Endothelial cell of umbilical vein (primary cell): ENCODE data around the gene ADAMTSL2. TPM values are rescaled to one million over a fixed set of nuclear protein-coding genes. Genes with fewer than 3 reads are reported as not detected.

Source experiments
- BruUV-seq: library from RNA; stranded (reverse); fragments of 400-500 nt; replicated peaks from 2 replicates; lab custom pipeline; 2021; lab: Mats Ljungman, UMichigan
- CTCF ChIA-PET: fragments of 300-600, 350-600 bp; sonication (Branson Sonifier 250); formaldehyde crosslinking; loops from one replicate; lab custom pipeline; 2021; ENCODE audit warnings: antibody characterized with exemption, inconsistent platforms; lab: Charles Lee
- POLR2A ChIA-PET: fragments of 300-600, 350-600 bp; sonication (Branson Sonifier 250); formaldehyde crosslinking; loops from one replicate; lab custom pipeline; 2021; ENCODE audit warnings: antibody characterized with exemption, inconsistent platforms; lab: Charles Lee
- DNase-seq: peaks from one replicate; pipeline ENCODE4 v3.0.0-alpha.2; 2011; ENCODE audit warnings: low read depth, low spot score
- FAIRE-seq: peaks from 2 replicates; lab custom pipeline; 2011; peaks lifted over from hg19 to GRCh38; lab: Jason Lieb, UNC
- H2AFZ ChIP-seq: 2 replicates; pipeline ENCODE4 v1.6.0; 2012; ENCODE audit warnings: low read depth, low read length, control low read depth, inconsistent platforms
- H3K27ac ChIP-seq: 2 replicates; pipeline ENCODE4 v1.5.1; 2011; ENCODE audit warnings: low read depth, mild to moderate bottlenecking, control low read depth, low read length, moderate library complexity; ENCODE audit not compliant: insufficient read depth
- H3K27me3 ChIP-seq, 2 experiments: 2 replicates each; pipeline versions ENCODE4 v1.6.0 to v1.6.1; 2011; ENCODE audit warnings: low read length in 2 of 2, mixed read lengths in 1 of 2; ENCODE audit not compliant: control insufficient read depth in 2 of 2, insufficient read depth in 2 of 2
- H3K36me3 ChIP-seq, 2 experiments: 2 replicates in 1 of 2; 3 replicates in 1 of 2; pipeline ENCODE4 v1.5.1; 2011; ENCODE audit warnings: low read length in 2 of 2, mild to moderate bottlenecking in 1 of 2, moderate library complexity in 1 of 2; ENCODE audit not compliant: control insufficient read depth in 2 of 2, insufficient read depth in 2 of 2; ENCODE audit errors: extremely low read depth in 1 of 2
- H3K4me1 ChIP-seq: 3 replicates; pipeline ENCODE4 v1.5.1; 2011; ENCODE audit warnings: mild to moderate bottlenecking, low read length; ENCODE audit not compliant: control insufficient read depth, insufficient read depth; ENCODE audit errors: extremely low read depth
- H3K4me2 ChIP-seq: 2 replicates; pipeline ENCODE4 v1.6.1; 2011; ENCODE audit warnings: low read length, control low read depth, mixed read lengths; ENCODE audit not compliant: insufficient read depth
- H3K4me3 ChIP-seq, 3 experiments: fragments of 200-600 bp in 1 of 3; sonication (generic), shearing (Covaris generic) in 1 of 3; replicated peaks in 1 of 3; 2 replicates each; pipeline ENCODE4 v1.5.1; 2011 to 2016; ENCODE audit warnings: control low read depth in 3 of 3, low read length in 3 of 3, mild to moderate bottlenecking in 2 of 3, inconsistent platforms in 1 of 3, low read depth in 1 of 3, moderate library complexity in 1 of 3; ENCODE audit not compliant: insufficient read depth in 1 of 3
- H3K79me2 ChIP-seq: 2 replicates; pipeline ENCODE4 v1.6.0; 2012; ENCODE audit warnings: low read length, inconsistent platforms; ENCODE audit not compliant: control insufficient read depth, insufficient read depth
- H3K9ac ChIP-seq: replicated peaks from 2 replicates; pipeline ENCODE3; 2011; ENCODE audit warnings: low read length, control low read depth; ENCODE audit not compliant: insufficient read depth; ENCODE audit errors: extremely low read depth
- H3K9me1 ChIP-seq: replicated peaks from 3 replicates; pipeline ENCODE4 v1.6.0; 2011; ENCODE audit warnings: mild to moderate bottlenecking, low read length; ENCODE audit not compliant: control insufficient read depth, insufficient read depth; ENCODE audit errors: extremely low read depth
- H3K9me3 ChIP-seq: replicated peaks from 2 replicates; pipeline ENCODE4 v1.5.1; 2012; ENCODE audit warnings: low read length, inconsistent platforms; ENCODE audit not compliant: control insufficient read depth, insufficient read depth
- H4K20me1 ChIP-seq: replicated peaks from 2 replicates; pipeline ENCODE3; 2011; ENCODE audit warnings: mild to moderate bottlenecking, low read length; ENCODE audit not compliant: control insufficient read depth, insufficient read depth; ENCODE audit errors: extremely low read depth
- EZH2 ChIP-seq: IDR thresholded peaks from 2 replicates; pipeline ENCODE4 v1.6.1; 2012; ENCODE audit warnings: borderline replicate concordance, low read depth, mild to moderate bottlenecking, moderate library complexity, low read length, inconsistent platforms; ENCODE audit not compliant: severe bottlenecking
- FOS ChIP-seq: IDR thresholded peaks from 2 replicates; pipeline ENCODE4 v1.6.1; 2011; ENCODE audit warnings: mild to moderate bottlenecking, low read length, moderate library complexity, borderline replicate concordance; ENCODE audit not compliant: insufficient read depth
- GATA2 ChIP-seq: IDR thresholded peaks from 2 replicates; pipeline ENCODE4 v1.7.0; 2011; ENCODE audit warnings: low read depth, mild to moderate bottlenecking, moderate library complexity, mixed read lengths, low read length; ENCODE audit not compliant: insufficient read length, insufficient read depth
- JUN ChIP-seq: IDR thresholded peaks from 2 replicates; pipeline ENCODE4 v1.6.1; 2011; ENCODE audit warnings: borderline replicate concordance, low read depth; ENCODE audit not compliant: insufficient read length, insufficient read depth
- MYC ChIP-seq: IDR thresholded peaks from one replicate; pipeline ENCODE4 v1.6.1; 2011; ENCODE audit warnings: mild to moderate bottlenecking, low read depth, low read length
- POLR2A ChIP-seq: IDR thresholded peaks from 2 replicates; pipeline ENCODE4 v1.6.1; 2012; ENCODE audit warnings: low read depth, mild to moderate bottlenecking, control low read depth, low read length
- POLR2AphosphoS5 ChIP-seq: IDR thresholded peaks from 2 replicates; pipeline ENCODE4 v1.6.1; 2012; ENCODE audit warnings: low read depth, mild to moderate bottlenecking, control low read depth, low read length, moderate library complexity; ENCODE audit not compliant: insufficient read depth
- dilution Hi-C: fragments of 300-500 bp; cut with MboI; formaldehyde crosslinking; loops from one replicate; pipeline ENCODE4 v1.15.0; 2019; ENCODE audit warnings: low sequenced_read_pairs; ENCODE audit not compliant: extremely low pct_ligation_motif_present
- intact Hi-C: fragments of 100-400 bp; cut with micrococcal nuclease; formaldehyde crosslinking; loops from one replicate; pipeline ENCODE4 v1.10.0; 2022
- polyA plus RNA-seq, 4 experiments: library from polyadenylated mRNA; depleted of rRNA in 3 of 4; stranded (reverse) in 3 of 4; unstranded in 1 of 4; fragments of >200 nt; gene quantifications; 2 replicates each; pipeline versions ENCODE4 v1.2.1 to v1.2.3, GENCODE V29; 2011 to 2012; ENCODE audit warnings: missing spikeins in 1 of 4
- total RNA-seq: library from RNA; stranded (reverse); gene quantifications from 2 replicates; pipeline ENCODE4 v1.2.3, GENCODE V29; 2021
- TF ChIP-seq, protein P1 (sequence below): IDR thresholded peaks from 2 replicates; pipeline ENCODE4 v1.6.1; 2011; ENCODE audit not compliant: insufficient read depth, insufficient read length
- TF ChIP-seq, protein P2 (sequence below), 2 donors: IDR thresholded peaks; 1 replicate in 1 of 2; 2 replicates in 1 of 2; pipeline ENCODE4 v1.5.1; 2011; ENCODE audit warnings: low read length in 2 of 2, mild to moderate bottlenecking in 2 of 2, moderate library complexity in 2 of 2, control low read depth in 1 of 2, inconsistent platforms in 1 of 2, low read depth in 1 of 2; ENCODE audit not compliant: insufficient read depth in 1 of 2; ENCODE audit errors: extremely low read depth in 1 of 2

Gene ADAMTSL2
- total and polyA plus RNA-seq, 2 donors (not counting 3 experiments of a cell fraction or from before 2014, with no cell fraction given) = not detected

DNA sequence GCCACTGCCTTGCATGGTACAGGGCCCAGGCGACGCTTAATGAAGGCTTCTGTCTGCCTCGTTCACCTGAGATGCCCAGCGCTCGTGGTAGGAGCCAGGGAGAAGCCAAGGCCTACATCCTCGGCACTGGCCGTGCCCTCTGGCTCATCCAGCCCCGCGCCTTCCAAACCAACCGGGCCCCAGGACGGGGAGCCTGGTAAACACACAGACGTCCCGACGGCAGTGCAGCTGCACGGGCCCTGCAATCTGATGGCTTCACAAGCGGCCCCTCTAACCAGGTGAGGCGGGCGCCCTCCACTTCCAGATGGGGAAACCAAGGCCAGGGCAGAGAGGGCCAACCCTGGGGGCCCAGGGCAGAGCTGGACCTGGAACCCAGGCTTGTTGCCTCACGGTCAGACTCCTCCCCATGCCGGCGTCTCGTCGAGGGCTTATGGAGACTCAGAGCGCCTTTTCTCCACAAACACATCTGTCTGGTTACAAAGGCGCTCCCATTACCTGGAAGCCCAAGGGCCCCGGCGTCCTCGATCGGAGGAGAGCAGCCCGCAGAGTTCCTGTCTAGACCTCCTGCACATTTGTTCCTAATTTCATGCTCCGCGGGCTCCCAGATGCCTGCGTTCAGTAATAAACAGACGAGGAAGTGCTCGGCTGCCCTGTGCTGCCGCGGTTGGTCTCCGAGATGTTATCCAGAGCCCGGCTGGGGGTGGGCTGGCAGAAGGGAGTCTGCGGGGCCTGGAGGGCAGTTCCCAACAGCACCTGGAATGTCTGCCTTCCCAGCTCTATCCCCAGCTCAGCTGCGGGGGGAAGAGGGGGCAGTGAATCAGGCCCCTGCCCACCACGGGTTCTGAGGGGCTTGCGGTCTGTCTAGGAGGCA is 51.2 kb downstream of the ADAMTSL2 start:
- H3K9me1 ChIP-seq = no peaks in the 10 kb centered on the region
- H3K79me2 ChIP-seq = no peaks in the 10 kb centered on the region
- no peak overlapping the region for H2AFZ ChIP-seq
- H3K9ac ChIP-seq = no peak overlapping the region
- TF ChIP-seq, protein P1, sequence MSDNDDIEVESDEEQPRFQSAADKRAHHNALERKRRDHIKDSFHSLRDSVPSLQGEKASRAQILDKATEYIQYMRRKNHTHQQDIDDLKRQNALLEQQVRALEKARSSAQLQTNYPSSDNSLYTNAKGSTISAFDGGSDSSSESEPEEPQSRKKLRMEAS = no peak
- no peak for TF ChIP-seq POLR2AphosphoS5
- TF ChIP-seq, protein P2, sequence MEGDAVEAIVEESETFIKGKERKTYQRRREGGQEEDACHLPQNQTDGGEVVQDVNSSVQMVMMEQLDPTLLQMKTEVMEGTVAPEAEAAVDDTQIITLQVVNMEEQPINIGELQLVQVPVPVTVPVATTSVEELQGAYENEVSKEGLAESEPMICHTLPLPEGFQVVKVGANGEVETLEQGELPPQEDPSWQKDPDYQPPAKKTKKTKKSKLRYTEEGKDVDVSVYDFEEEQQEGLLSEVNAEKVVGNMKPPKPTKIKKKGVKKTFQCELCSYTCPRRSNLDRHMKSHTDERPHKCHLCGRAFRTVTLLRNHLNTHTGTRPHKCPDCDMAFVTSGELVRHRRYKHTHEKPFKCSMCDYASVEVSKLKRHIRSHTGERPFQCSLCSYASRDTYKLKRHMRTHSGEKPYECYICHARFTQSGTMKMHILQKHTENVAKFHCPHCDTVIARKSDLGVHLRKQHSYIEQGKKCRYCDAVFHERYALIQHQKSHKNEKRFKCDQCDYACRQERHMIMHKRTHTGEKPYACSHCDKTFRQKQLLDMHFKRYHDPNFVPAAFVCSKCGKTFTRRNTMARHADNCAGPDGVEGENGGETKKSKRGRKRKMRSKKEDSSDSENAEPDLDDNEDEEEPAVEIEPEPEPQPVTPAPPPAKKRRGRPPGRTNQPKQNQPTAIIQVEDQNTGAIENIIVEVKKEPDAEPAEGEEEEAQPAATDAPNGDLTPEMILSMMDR (IDR thresholded peaks at IDR 0.05; ENCODE audit: extremely low read depth in 1 of 2, insufficient read depth in 1 of 2, low read depth in 1 of 2, low read length in 2 of 2) = no peak
- TF ChIP-seq JUN = no peak
- TF ChIP-seq MYC = no peak
- TF ChIP-seq FOS = no peak
- TF ChIP-seq POLR2A = no peak
- no peak for TF ChIP-seq GATA2
- TF ChIP-seq EZH2 = no peak
- H3K27ac ChIP-seq = no peak overlapping the region
- no peak for FAIRE-seq
- no peaks in the 10 kb centered on the region for H3K4me1 ChIP-seq
- peaks cover 2 to 4% of the 10 kb centered on the region in 2 experiments for H3K27me3 ChIP-seq
- H3K4me2 ChIP-seq = no peak overlapping the region
- H3K36me3 ChIP-seq = no peaks in the 10 kb centered on the region
- ChIA-PET POLR2A (no interaction called here), CTCF (no interaction called here)
- no peak overlapping the region for H3K4me3 ChIP-seq
- BruUV-seq = no TSS peak
- H4K20me1 ChIP-seq = no peaks in the 10 kb centered on the region
- DNase-seq = no peak
- dilution Hi-C loops (no loop called here), intact Hi-C loops (no loop called here)
- no peaks in the 10 kb centered on the region for H3K9me3 ChIP-seq
